Thyroid gland (tissue), 4 donors: ENCODE data around the gene SELENON. TPM values are rescaled to one million over a fixed set of nuclear protein-coding genes. Genes with fewer than 3 reads are reported as not detected.
A peak's percentile ranks its signal among the peaks of the same experiment; 100 is the strongest.

Experiments used
- DNase-seq, 2 donors: peaks; one replicate each; pipeline ENCODE4 v3.0.0-alpha.2; 2019
- H3K27ac ChIP-seq, 3 donors: fragments of 200-600 bp; sonication (generic); 1 replicate in 2 of 3; 2 replicates in 1 of 3; pipeline ENCODE4 v1.5.1; 2016 to 2019; ENCODE audit warnings: mild to moderate bottlenecking in 1 of 3, moderate library complexity in 1 of 3
- H3K27me3 ChIP-seq: fragments of 200-600 bp; sonication (generic); one replicate; pipeline ENCODE4 v1.5.1; 2019
- H3K36me3 ChIP-seq, 2 donors: fragments of 200-600 bp; sonication (generic); one replicate each; pipeline ENCODE4 v1.5.1; 2016 to 2019
- H3K4me1 ChIP-seq, 2 donors: fragments of 200-600 bp; sonication (generic); one replicate each; pipeline ENCODE4 v1.5.1; 2017 to 2019
- H3K4me3 ChIP-seq, 3 donors: fragments of 200-600 bp; sonication (generic); replicated peaks in 1 of 3; 1 replicate in 2 of 3; 2 replicates in 1 of 3; pipeline ENCODE4 v1.5.1; 2016; ENCODE audit warnings: mild to moderate bottlenecking in 1 of 3
- H3K9me3 ChIP-seq: fragments of 200-600 bp; sonication (generic); one replicate; pipeline ENCODE4 v1.5.1; 2017
- POLR2A ChIP-seq, 2 donors: fragments of 450-650 bp; IDR thresholded peaks; one replicate each; pipeline ENCODE4 v1.6.1; 2017; ENCODE audit warnings: antibody characterized with exemption in 2 of 2, mild to moderate bottlenecking in 2 of 2, moderate library complexity in 1 of 2
- WGBS, 2 donors: methylation state at CpG; one replicate each; pipeline ENCODE4 v1.1.5; 2017; 5-methylcytosine and 5-hydroxymethylcytosine counted together
- intact Hi-C: fragments of 100-400 bp; cut with DNase I; formaldehyde crosslinking; loops from one replicate; pipeline ENCODE4 v1.15.1; 2023
- total RNA-seq, 4 donors: library from RNA; depleted of rRNA; stranded (reverse); fragments of >200 nt; gene quantifications; one replicate each; pipeline ENCODE4 v1.2.3, GENCODE V29; 2016
- TF ChIP-seq, protein P1 (sequence below), 6 experiments: fragments of 200-600 bp in 3 of 6; fragments of 450-650 bp in 3 of 6; sonication (generic) in 3 of 6; IDR thresholded peaks; one replicate each; pipeline ENCODE4 v1.5.1; 2016 to 2019; ENCODE audit warnings: antibody characterized with exemption in 6 of 6, mild to moderate bottlenecking in 2 of 6, inconsistent platforms in 1 of 6, moderate library complexity in 1 of 6

The SELENON gene
- total RNA-seq, 4 donors from 2014 or later: 31.2 to 58.2 (median 55.2) TPM

DNA sequence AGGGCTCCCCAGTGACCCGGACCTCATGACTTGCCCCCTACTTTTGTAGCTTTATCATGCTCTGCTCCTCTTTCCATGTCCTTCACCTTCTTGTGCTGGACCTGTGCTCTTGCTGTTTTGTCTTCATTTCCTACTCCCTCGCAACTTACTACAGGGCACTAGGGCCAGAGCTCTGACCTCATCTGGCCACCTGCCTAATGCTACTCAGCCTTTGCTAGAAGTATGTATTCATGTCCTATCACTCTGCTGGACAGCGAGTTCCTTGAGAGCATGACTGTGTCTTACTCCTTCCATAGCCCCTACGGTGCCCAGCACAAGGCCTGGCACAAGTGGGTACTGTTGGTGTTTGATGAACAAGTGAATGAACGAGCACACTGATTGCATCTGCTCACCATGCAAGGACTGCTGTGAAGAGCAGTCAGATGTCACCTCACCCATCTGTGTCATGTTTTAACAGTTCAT lies 21.7 kb downstream of the SELENON start:
- no peak overlapping the region for H3K4me3 ChIP-seq
- intact Hi-C loops: no loop called here
- TF ChIP-seq POLR2A (IDR thresholded peaks at IDR 0.05): peak in 1 of 2 donors; percentile 15
- TF ChIP-seq, protein P1, sequence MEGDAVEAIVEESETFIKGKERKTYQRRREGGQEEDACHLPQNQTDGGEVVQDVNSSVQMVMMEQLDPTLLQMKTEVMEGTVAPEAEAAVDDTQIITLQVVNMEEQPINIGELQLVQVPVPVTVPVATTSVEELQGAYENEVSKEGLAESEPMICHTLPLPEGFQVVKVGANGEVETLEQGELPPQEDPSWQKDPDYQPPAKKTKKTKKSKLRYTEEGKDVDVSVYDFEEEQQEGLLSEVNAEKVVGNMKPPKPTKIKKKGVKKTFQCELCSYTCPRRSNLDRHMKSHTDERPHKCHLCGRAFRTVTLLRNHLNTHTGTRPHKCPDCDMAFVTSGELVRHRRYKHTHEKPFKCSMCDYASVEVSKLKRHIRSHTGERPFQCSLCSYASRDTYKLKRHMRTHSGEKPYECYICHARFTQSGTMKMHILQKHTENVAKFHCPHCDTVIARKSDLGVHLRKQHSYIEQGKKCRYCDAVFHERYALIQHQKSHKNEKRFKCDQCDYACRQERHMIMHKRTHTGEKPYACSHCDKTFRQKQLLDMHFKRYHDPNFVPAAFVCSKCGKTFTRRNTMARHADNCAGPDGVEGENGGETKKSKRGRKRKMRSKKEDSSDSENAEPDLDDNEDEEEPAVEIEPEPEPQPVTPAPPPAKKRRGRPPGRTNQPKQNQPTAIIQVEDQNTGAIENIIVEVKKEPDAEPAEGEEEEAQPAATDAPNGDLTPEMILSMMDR (IDR thresholded peaks at IDR 0.05): no peak
- H3K9me3 ChIP-seq: no peaks in the 10 kb centered on the region
- H3K27me3 ChIP-seq: no peaks in the 10 kb centered on the region
- peaks cover 5 to 6% of the 10 kb centered on the region in 2 donors for H3K36me3 ChIP-seq
- peak; percentile 66 to 68 for DNase-seq
- 54 to 56% methylated on average over 5 of the region's 5 CpGs for WGBS, 2 donors
- H3K27ac ChIP-seq: peak overlapping the region in 2 of 3 donors; percentile 22 to 81
- H3K4me1 ChIP-seq: peaks cover 29 to 40% of the 10 kb centered on the region in 2 donors

DNA sequence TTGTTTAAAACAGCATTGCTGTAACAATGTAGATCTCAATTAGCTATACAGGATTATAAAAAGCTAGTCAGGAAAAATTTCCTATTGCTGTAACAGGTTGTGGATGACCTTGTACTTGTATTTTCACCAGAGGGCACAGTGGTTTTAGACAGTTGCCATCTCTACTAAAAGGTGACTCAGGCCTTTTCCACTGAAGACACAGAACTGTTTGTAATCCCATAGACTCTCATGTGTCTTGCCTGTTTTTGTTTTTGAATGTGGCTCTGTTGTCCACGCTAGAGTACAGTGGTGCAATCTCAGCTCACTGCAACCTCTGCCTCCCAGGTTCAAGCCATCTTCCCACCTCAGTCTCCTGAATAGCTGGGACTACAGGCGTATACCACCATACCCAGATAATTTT lies 25.6 kb downstream of the SELENON start:
- intact Hi-C loops: no loop called here
- TF ChIP-seq POLR2A (IDR thresholded peaks at IDR 0.05): no peak
- TF ChIP-seq, protein P1 (IDR thresholded peaks at IDR 0.05): no peak
- H3K4me1 ChIP-seq: peaks cover 19 to 23% of the 10 kb centered on the region in 2 donors
- no peaks in the 10 kb centered on the region for H3K27me3 ChIP-seq
- H3K27ac ChIP-seq: no peak overlapping the region
- H3K36me3 ChIP-seq: peaks cover 43 to 44% of the 10 kb centered on the region in 2 donors
- no peak overlapping the region for H3K4me3 ChIP-seq
- H3K9me3 ChIP-seq: no peaks in the 10 kb centered on the region
- WGBS, 2 donors: 92 to 96% methylated on average over 2 of the region's 2 CpGs
- no peak for DNase-seq

DNA sequence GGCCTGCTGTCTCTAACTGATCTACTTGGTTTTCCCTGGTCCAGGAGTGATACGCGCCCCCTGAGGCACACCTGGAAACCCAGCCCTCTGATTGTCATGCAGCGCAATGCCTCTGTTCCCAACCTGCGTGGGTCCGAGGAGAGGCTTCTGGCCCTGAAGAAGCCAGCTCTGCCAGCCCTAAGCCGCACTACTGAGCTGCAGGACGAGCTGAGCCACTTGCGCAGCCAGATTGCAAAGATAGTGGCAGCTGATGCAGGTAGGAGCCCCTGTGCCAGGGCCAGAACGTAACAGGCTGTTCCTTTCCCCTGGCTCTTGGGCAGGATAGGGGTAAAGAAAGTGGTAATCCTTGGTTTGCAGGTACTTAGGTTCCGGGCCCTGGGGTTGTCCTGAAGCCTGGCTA lies 26.6 kb downstream of the SELENON start:
- intact Hi-C loops: no loop called here
- 97 to 100% methylated on average over 4 to 7 of the region's 10 CpGs for WGBS, 2 donors
- Histone ChIP-seq H3K4me3 (no peak overlapping the region), H3K27ac (no peak overlapping the region), H3K36me3 (peaks cover 51 to 53% of the 10 kb centered on the region in 2 donors), H3K4me1 (peaks cover 10 to 15% of the 10 kb centered on the region in 2 donors), H3K9me3 (no peaks in the 10 kb centered on the region), H3K27me3 (no peaks in the 10 kb centered on the region)
- TF ChIP-seq, protein P1 (IDR thresholded peaks at IDR 0.05): no peak
- TF ChIP-seq POLR2A (IDR thresholded peaks at IDR 0.05): no peak
- DNase-seq: no peak

DNA sequence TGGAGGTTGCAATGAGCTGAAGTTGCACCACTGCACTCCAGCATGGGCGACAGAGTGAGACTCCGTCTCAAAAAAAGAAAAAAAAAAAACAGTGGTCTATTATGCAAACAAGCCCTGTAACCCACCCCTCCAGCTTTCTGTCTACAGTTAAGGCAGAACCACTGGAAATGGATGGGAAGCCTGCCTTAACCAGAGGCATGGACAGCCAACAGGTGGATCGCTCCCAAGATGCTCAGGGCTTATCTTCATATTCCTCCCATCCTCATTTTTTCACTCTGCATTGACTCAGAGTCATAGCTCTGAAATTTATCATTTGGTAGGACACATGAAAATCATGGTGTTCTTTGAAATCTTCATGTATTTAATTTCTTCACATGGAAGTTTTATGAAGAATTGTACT lies 28.5 kb downstream of the SELENON start:
- Histone ChIP-seq H3K4me1 (no peaks in the 10 kb centered on the region), H3K36me3 (peaks cover 70 to 72% of the 10 kb centered on the region in 2 donors), H3K4me3 (no peak overlapping the region), H3K27me3 (no peaks in the 10 kb centered on the region), H3K27ac (no peak overlapping the region), H3K9me3 (no peaks in the 10 kb centered on the region)
- 61 to 64% methylated on average over 3 of the region's 3 CpGs for WGBS, 2 donors
- intact Hi-C loops: no loop called here
- TF ChIP-seq, protein P1 (IDR thresholded peaks at IDR 0.05): no peak
- TF ChIP-seq POLR2A (IDR thresholded peaks at IDR 0.05): no peak
- DNase-seq: no peak

DNA sequence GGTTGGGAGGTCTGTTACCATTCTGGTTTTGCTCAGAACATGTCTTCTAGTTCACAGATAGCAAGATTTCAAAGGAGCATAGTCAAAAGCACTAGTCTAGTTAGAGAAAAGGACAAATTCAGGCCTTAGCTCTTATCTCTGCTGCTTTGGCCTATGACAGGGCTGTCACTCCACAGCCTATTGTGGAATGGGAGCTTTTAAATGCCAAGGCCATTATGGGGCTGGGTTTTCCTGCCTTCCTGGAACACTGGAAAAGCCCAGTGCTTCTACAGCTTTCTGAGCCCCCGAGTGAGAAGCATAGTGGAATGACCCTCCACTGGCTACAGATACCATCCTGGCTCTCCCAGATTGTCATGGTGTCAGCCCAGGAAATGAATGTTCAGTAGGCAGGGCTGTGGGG lies 29.1 kb downstream of the SELENON start:
- Histone ChIP-seq H3K4me3 (no peak overlapping the region), H3K9me3 (no peaks in the 10 kb centered on the region), H3K27ac (no peak overlapping the region), H3K36me3 (peaks cover 70 to 76% of the 10 kb centered on the region in 2 donors), H3K4me1 (no peaks in the 10 kb centered on the region), H3K27me3 (no peaks in the 10 kb centered on the region)
- DNase-seq: no peak
- WGBS, 2 donors: 91 to 100% methylated on average over 1 of the region's 1 CpG
- intact Hi-C loops: no loop called here
- no peak for TF ChIP-seq POLR2A (IDR thresholded peaks at IDR 0.05)
- TF ChIP-seq, protein P1 (IDR thresholded peaks at IDR 0.05): no peak
